GM19452 (cell line): Measurements from ENCODE around the gene SF1.

Experiments
- ATAC-seq: cut with Tn5 transposase; IDR thresholded peaks from one replicate; pipeline ENCODE4 v1.9.1; 2021; ENCODE audit not compliant: unreplicated experiment

The SF1 gene

DNA sequence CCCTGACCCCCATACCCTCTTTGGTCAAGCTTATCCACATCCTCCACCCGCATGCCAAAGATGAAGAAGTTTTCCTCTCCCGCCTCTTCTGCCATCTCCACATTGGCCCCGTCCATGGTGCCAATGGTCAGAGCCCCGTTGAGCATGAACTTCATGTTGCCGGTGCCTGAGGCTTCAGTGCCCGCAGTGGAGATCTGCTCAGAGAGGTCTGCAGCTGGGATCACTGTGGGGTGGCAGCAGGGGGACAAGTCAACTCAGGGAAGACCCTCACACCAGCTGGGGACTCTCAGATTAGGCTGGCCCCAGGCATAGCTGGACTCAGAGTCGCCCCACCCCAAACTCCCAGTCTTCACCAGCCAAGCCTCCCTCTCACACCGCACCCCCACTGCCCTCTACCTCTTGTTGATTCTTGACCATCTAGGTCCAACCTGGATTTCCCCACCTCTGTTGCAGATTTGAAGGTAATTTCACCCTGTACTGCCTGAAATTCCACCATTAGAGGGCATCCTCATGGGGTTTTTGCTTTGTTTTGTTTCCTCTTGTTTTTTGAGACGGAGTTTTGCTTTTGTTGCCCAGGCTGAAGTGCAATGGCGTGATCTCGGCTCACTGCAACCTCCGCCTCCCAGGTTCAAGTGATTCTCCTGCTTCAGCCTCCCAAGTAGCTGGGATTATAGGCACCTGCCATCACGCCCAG, 27.8 kb downstream of the SF1 start:
- ATAC-seq, result no peak

DNA sequence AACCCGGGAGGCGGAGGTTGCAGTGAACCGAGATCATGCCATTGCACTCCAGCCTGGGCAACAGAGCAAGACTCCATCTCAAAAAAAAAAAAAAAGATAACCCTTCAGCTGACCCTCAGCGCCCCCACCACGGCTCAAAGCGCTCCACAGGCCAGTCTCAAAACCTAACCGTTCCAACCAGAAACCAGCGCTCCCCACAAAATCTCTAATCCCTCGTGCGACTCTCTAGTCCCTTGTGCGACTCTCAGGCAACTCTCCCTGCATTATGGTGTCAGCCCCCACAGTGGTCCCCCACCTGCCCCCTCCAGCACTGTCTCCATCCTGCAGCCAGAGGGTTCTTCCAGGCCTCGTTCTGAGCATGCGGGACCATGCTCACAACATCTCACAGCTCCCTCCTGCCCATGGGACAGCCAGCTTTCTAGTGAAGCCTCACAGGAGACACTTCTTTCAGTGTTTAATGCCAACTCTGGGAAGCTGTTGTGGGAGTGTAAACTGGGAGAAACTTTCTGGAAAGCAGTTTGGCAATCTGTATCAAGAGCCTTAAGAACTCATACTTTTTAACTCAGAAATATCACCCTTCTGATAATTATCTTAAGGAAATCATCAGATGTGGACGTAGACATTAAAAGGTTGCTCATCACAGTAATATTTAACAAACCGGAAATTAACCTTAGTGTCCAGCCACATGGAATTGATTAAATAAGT, 30.2 kb downstream of the SF1 start:
- ATAC-seq, result no peak

GRCh38 chr11:64746486-64746885, 31.9 kb downstream of the SF1 start:
- ATAC-seq, result no peak

DNA sequence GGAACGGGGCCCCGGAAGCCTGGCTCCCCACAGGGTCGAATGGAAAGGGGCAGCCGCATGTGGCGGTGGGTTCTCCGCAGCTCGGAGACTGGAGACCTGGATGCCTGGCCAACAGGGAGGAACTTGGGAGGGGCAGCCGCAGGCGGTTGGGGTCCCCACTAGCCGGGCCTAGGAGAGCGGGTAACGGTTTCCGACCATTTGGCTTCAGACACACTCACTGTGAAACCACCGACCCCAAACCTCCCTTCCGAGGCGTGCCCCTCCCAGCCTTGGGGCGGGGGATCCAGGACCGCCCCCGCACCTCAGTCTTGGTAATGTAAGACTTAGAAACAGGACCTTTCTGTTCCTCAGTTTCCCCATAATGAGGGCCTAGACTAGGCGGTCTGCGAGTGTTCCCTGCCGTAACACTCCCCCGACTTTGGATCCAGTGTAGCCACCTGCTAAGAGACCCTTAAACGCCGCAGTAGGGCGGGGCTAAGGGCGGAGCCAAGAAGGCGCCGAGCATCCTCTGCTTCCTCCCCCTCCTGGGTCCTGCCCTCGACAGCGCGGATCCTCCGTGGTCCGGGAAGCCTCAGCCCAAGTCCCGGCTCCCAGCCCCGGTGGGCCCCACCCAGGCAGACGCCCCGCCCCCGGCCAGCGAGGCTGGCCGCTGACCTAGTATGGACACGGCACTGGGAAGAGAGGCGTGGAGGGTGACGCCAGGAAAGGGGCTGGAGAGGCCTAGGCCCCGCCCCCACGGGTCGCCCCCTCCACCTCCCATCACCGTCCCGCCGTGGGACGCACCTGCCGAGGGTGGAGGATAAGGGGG, 32.6 kb downstream of the SF1 start:
- ATAC-seq, result peak; percentile 34

DNA sequence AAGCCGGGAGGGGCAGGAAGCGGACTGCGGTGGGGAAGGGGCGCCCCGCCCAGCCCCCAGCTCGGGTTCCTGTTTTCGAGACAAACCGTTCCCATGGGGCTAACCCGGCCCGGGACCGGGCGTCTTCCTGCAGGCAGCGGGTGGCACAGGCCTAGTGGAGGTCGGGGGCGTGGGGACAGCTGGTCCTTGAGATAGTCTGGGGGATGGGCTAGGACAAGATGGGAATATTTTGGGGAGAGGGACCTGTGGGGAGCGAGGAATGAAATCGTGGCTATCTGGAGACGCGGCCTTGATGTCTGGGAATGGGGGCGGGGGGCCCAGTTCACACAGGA, 33.2 kb downstream of the SF1 start:
- ATAC-seq, result no peak

DNA sequence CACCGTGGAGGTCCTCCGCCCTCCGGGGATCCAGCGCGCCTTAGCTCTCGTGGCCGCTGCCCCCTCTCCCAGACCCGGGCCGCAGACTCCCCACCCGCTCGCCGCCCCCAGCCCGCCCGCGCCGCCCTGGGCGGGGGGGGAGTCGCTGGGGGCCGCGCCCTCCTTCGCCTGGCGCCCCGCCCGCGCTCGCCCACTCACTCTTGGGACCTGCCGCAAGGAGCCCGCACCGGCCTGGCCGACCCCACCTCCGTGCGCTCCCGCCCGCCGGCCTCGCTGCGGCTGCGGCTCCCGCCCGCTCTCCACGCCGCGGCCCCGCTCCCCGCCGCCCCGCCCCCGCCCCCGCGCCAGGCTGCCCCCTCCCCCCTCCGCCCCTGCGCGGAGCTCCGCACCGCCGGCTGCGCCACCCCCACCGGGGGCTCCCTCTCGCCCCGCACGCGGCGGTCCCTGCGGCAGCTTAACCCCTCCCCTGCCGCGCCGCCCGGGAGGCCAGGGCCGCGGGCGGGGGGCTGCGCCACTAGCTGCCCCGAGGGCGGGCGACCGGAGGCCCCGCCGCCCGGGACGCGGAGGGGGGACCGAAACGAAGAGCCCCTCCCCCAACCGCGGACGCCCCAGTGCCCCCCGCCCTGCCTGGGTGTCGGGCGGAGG, 33.7 kb downstream of the SF1 start:
- no peak for ATAC-seq

GRCh38 chr11:64743591-64744543, 34.5 kb downstream of the SF1 start, which contains the start of gene RASGRP2:
TSS of gene RASGRP2 (minus strand) at chr11:64744142. CDS start at chr11:64742866, 1,276 bp downstream.
- no peak for ATAC-seq

- no peak for ATAC-seq
Measured at GRCh38 chr11:64742889-64743590, 35.3 kb downstream of the SF1 start.

DNA sequence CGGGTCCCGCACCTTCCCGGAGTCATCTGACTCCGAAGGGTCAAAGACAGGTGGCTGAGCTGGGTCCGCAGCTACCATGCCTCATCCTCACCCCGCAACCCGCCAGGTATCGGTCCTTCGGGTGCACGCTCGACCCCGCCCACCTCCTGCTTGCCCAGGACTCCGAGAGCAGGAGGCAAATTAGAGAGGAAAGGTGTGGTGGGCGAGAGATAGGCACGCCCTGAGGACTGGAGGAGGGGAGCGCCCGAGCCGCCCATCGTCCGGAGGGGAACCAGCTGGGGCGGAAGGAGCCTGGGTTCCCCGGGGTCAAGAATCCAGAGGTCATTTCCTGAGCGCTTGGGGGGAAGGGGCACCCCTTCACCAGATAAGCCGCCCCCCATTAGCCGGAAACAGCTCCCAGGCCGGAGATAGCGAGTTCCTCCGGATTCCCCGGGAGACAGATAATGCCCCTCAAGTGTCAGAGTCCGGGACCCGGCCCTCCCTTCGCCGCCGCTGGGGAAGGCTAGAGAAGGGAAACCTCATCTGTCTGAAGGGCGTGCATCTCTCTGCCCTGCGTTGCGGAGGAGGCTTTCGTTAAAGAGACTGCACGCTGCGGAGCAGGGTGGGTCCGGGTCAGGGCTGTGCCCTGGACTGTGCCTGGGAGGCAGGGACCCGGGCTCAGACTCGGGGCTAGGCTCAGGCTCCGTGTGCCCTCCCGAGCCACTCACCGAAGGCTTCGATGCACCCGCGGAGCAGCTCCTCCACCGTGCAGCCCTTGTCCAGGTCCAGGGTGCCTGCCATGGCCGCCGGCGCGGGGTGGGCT, 36.1 kb downstream of the SF1 start:
- no peak for ATAC-seq

- no peak for ATAC-seq
Measured at GRCh38 chr11:64741375-64742086, 36.8 kb downstream of the SF1 start.

DNA sequence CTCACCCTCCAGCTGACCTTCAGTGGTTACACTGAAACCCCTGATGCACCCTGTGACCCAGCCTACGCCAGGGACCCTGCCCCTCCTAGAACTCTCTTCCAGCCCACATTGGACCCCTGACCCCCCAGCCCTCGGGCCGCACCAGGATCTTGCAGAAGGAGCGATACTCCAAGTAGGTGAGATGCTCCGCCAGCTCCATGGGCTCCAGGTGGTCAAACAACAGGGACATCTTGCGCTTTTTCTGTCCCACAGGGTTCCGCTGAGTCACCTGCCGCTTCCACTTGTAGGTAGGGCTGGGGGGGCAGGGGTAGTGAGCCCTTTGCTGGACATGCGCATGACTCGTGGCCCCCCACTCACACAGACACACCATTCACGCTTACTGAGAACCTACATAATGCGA, 38.5 kb downstream of the SF1 start:
- ATAC-seq, result no peak

DNA sequence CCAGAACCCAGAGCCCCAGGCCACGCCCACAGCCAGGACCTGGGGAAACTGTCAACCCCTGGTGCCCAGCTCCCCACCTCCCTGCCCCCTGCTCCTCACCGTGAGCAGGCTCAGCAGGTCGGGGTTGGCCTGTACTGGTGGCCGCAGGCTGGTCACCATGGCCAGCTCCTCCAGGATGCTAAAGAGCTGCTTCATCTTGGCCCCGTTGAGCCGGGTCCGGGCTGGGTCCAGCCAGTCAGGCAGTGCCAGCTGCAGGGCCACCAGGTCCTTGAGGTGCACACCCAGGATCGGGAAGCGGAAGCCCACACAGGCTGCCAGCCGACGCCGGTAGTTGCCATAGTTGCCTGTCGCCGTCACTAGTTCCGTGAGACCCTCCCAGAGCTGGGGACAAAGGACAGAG, 41.7 kb downstream of the SF1 start:
- no peak for ATAC-seq

GRCh38 chr11:64735725-64736259, 42.5 kb downstream of the SF1 start:
- ATAC-seq, result no peak

GRCh38 chr11:64734811-64735724, 43.3 kb downstream of the SF1 start:
- ATAC-seq, result no peak

DNA sequence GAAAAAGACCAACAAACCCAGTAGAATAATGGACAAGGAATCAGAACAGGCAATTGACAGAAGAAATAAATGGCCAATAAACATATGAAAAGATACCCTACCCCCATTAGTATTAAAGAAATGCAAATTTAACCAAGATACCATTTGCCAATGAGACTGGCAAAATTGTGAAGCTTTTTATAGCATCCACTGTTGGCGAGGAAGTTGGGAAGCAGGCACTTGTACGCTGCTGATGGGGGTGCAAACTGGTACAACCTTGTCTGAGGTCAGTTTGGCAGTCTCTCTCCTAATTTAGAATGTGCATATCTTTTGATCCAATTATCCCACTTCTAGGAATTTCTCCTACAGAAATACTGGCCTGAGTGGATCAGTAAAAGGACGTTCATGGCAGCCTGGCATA, 46.7 kb downstream of the SF1 start:
- no peak for ATAC-seq

GRCh38 chr11:64729851-64730382, 48.4 kb downstream of the SF1 start:
- ATAC-seq, result no peak
